Measurements from ENCODE around the gene MSANTD7.

The MSANTD7 gene, protein sequence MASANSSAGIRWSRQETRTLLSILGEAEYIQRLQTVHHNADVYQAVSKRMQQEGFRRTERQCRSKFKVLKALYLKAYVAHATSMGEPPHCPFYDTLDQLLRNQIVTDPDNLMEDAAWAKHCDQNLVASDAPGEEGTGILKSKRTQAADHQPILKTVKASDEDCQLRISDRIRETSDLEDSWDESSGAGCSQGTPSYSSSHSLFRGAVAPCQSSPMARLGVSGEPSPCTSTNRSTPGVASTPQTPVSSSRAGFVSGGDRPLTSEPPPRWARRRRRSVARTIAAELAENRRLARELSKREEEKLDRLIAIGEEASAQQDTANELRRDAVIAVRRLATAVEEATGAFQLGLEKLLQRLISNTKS

GRCh38 chr10:14837757-14838581 lies at the start of gene MSANTD7, which contains the start of the genes CDNF and HSPA14:
Gene MSANTD7, plus strand, starts transcription at chr10:14838306. Its CDS starts 3,979 bp downstream, at chr10:14842285.
Gene CDNF, minus strand, starts transcription at chr10:14838037. Its CDS starts 91 bp downstream, at chr10:14837946.
Gene HSPA14, plus strand, starts transcription at chr10:14838306. Its CDS starts 97 bp downstream, at chr10:14838403.
- peak within 1 kb of the TSS; percentile 87 for H3K27ac ChIP-seq
- peak; percentile 98 for DNase-seq (ENCODE audit: low spot score)
- TF ChIP-seq, protein P1, sequence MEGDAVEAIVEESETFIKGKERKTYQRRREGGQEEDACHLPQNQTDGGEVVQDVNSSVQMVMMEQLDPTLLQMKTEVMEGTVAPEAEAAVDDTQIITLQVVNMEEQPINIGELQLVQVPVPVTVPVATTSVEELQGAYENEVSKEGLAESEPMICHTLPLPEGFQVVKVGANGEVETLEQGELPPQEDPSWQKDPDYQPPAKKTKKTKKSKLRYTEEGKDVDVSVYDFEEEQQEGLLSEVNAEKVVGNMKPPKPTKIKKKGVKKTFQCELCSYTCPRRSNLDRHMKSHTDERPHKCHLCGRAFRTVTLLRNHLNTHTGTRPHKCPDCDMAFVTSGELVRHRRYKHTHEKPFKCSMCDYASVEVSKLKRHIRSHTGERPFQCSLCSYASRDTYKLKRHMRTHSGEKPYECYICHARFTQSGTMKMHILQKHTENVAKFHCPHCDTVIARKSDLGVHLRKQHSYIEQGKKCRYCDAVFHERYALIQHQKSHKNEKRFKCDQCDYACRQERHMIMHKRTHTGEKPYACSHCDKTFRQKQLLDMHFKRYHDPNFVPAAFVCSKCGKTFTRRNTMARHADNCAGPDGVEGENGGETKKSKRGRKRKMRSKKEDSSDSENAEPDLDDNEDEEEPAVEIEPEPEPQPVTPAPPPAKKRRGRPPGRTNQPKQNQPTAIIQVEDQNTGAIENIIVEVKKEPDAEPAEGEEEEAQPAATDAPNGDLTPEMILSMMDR (conservative IDR thresholded peaks at IDR 0.05; ENCODE audit: low read depth), result no peak
- ChIA-PET CTCF (interaction anchor here (0.6 to 1.9 kb wide), 3 partner anchors 15 to 268 kb away, joined by 3 to 6 read pairs (median 6); no protein-coding TSS in a partner anchor), POLR2A (ENCODE audit: low non-redundant PET) (no interaction called here)

GRCh38 chr10:14798636-14799035 lies 39.5 kb upstream of the MSANTD7 start:
- no peak for DNase-seq (ENCODE audit: low spot score)
- no peak overlapping the region for H3K27ac ChIP-seq
- POLR2A ChIA-PET (ENCODE audit: low non-redundant PET), result no interaction called here
- CTCF ChIA-PET, result no interaction called here
- TF ChIP-seq, protein P1 (conservative IDR thresholded peaks at IDR 0.05; ENCODE audit: low read depth), result no peak

GRCh38 chr10:14800397-14800796 lies 37.7 kb upstream of the MSANTD7 start:
- no peak overlapping the region for H3K27ac ChIP-seq
- ChIA-PET CTCF (no interaction called here), POLR2A (ENCODE audit: low non-redundant PET) (no interaction called here)
- no peak for DNase-seq (ENCODE audit: low spot score)
- TF ChIP-seq, protein P1 (conservative IDR thresholded peaks at IDR 0.05; ENCODE audit: low read depth), result no peak

- H3K27ac ChIP-seq, result no peak overlapping the region
- TF ChIP-seq, protein P1 (conservative IDR thresholded peaks at IDR 0.05; ENCODE audit: low read depth), result no peak
- POLR2A ChIA-PET (ENCODE audit: low non-redundant PET), result no interaction called here
- no peak for DNase-seq (ENCODE audit: low spot score)
- CTCF ChIA-PET, result no interaction called here
Measured at GRCh38 chr10:14801723-14802122, 36.4 kb upstream of the MSANTD7 start.

DNA sequence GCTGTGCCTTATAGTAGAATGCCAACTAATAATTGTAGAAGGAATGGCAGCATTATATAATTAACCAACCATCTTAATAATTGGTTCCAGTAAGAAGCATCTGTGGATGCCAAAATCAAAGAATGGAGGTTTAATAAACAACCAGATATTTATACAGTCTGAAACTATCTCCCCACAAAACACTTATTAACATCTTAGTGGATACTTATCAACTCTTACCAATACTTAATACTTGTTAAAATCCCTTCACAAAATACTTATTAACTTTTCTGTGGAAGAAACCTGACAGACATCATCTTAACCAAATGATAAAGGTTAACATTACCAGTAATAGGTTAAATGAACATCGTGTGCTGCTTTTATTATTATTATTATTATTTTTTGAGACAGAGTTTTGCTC lies 34.3 kb upstream of the MSANTD7 start:
- no peak for DNase-seq (ENCODE audit: low spot score)
- TF ChIP-seq, protein P1 (conservative IDR thresholded peaks at IDR 0.05; ENCODE audit: low read depth), result no peak
- H3K27ac ChIP-seq, result no peak overlapping the region
- CTCF ChIA-PET, result no interaction called here
- POLR2A ChIA-PET (ENCODE audit: low non-redundant PET), result no interaction called here

GRCh38 chr10:14806318-14806717 lies 31.8 kb upstream of the MSANTD7 start:
- DNase-seq (ENCODE audit: low spot score), result no peak

More at GRCh38 chr10:14806318-14806717, 31.8 kb upstream of the MSANTD7 start:
- ChIA-PET CTCF (interaction anchor here (0.6 kb wide), 1 partner anchor 1102 kb away, joined by 3 read pairs; no protein-coding TSS in a partner anchor), POLR2A (ENCODE audit: low non-redundant PET) (no interaction called here)
- TF ChIP-seq, protein P1 (conservative IDR thresholded peaks at IDR 0.05; ENCODE audit: low read depth), result no peak
- no peak overlapping the region for H3K27ac ChIP-seq
